ENCODE data around the gene OR2A5. TPM values are rescaled to one million over a fixed set of nuclear protein-coding genes. Genes with fewer than 3 reads are reported as not detected.

Gene OR2A5
- total and polyA plus RNA-seq, 4 donors: not detected

- TF ChIP-seq, protein P1, sequence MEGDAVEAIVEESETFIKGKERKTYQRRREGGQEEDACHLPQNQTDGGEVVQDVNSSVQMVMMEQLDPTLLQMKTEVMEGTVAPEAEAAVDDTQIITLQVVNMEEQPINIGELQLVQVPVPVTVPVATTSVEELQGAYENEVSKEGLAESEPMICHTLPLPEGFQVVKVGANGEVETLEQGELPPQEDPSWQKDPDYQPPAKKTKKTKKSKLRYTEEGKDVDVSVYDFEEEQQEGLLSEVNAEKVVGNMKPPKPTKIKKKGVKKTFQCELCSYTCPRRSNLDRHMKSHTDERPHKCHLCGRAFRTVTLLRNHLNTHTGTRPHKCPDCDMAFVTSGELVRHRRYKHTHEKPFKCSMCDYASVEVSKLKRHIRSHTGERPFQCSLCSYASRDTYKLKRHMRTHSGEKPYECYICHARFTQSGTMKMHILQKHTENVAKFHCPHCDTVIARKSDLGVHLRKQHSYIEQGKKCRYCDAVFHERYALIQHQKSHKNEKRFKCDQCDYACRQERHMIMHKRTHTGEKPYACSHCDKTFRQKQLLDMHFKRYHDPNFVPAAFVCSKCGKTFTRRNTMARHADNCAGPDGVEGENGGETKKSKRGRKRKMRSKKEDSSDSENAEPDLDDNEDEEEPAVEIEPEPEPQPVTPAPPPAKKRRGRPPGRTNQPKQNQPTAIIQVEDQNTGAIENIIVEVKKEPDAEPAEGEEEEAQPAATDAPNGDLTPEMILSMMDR (IDR thresholded peaks at IDR 0.05; ENCODE audit: control extremely low read depth, extremely low read depth): no peak
- no peak for DNase-seq
- Histone ChIP-seq H3K4me1 (ENCODE audit: control insufficient read depth in 5 of 5, insufficient read depth in 5 of 5, low read length in 5 of 5) (no peaks in the 10 kb centered on the region), H3K9me3 (ENCODE audit: control insufficient read depth in 4 of 4, insufficient read depth in 3 of 4, low read length in 3 of 4) (no peaks in the 10 kb centered on the region), H3K36me3 (ENCODE audit: control insufficient read depth in 4 of 4, insufficient read depth in 4 of 4, low read length in 4 of 4) (no peaks in the 10 kb centered on the region), H3K27ac (ENCODE audit: low read depth in 1 of 2, low read length in 1 of 2) (no peak overlapping the region), H3K27me3 (ENCODE audit: control insufficient read depth in 3 of 3, insufficient read depth in 3 of 3, low read length in 2 of 3) (peaks cover 0 to 12% (median 0%) of the 10 kb centered on the region in 3 donors), H3K9ac (ENCODE audit: insufficient read depth in 1 of 2, low read length in 2 of 2) (no peak overlapping the region), H3K4me3 (no peak overlapping the region)
- ATAC-seq (ENCODE audit: insufficient read depth, low FRiP score): no peak
- 94% methylated on average over 8 of the region's 8 CpGs for WGBS, 2 donors
Observed at GRCh38 chr7:144074374-144074773, 25.6 kb downstream of the OR2A5 start.

DNA sequence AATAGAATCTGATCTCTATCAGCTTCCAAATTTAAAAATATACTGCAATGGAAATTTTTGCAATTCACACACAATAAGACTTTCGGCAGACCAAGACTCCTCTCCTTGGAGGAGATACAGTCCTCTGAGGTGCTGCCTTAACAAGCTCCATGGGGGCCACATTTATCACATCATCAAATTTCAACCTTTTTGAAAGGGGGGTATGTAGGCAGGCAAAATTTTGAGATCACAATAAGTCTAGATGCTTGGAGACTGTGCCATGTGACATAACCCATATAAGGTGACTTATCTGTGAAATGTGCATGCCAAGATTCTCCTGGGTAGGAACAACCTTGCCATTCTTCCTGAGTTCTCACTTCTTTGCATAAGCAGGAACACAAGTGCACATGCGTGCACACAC is 37.2 kb downstream of the OR2A5 start, which contains the start of gene OR2A12:
Gene OR2A12 (plus strand): TSS at position 301 of the 400 bp plus-strand sequence. CDS start 8,830 bp downstream, outside the sequence.
- Histone ChIP-seq H3K4me3 (no peak within 1 kb of the TSS), H3K9me3 (ENCODE audit: control insufficient read depth in 4 of 4, insufficient read depth in 3 of 4, low read length in 3 of 4) (no peaks in the 10 kb centered on the region), H3K9ac (ENCODE audit: insufficient read depth in 1 of 2, low read length in 2 of 2) (no peak within 1 kb of the TSS), H3K4me1 (ENCODE audit: control insufficient read depth in 5 of 5, insufficient read depth in 5 of 5, low read length in 5 of 5) (peaks cover 0 to 3% (median 0%) of the 10 kb centered on the region in 5 donors), H3K27me3 (ENCODE audit: control insufficient read depth in 3 of 3, insufficient read depth in 3 of 3, low read length in 2 of 3) (peaks cover 0 to 35% (median 0%) of the 10 kb centered on the region in 3 donors), H3K27ac (ENCODE audit: low read depth in 1 of 2, low read length in 1 of 2) (no peak within 1 kb of the TSS), H3K36me3 (ENCODE audit: control insufficient read depth in 4 of 4, insufficient read depth in 4 of 4, low read length in 4 of 4) (no peaks in the 10 kb centered on the region)
- no peak for DNase-seq
- TF ChIP-seq, protein P1 (IDR thresholded peaks at IDR 0.05; ENCODE audit: control extremely low read depth, extremely low read depth): no peak
- ATAC-seq (ENCODE audit: insufficient read depth, low FRiP score): no peak
- WGBS, 2 donors: 87% methylated on average over 2 of the region's 2 CpGs

- no peak overlapping the region for H3K9ac ChIP-seq (ENCODE audit: insufficient read depth in 1 of 2, low read length in 2 of 2)
- TF ChIP-seq, protein P1 (IDR thresholded peaks at IDR 0.05; ENCODE audit: control extremely low read depth, extremely low read depth): no peak
- 72 to 79% methylated on average over 4 of the region's 4 CpGs for WGBS, 2 donors
Observed at GRCh38 chr7:144086730-144087129, 38.0 kb downstream of the OR2A5 start.

DNA sequence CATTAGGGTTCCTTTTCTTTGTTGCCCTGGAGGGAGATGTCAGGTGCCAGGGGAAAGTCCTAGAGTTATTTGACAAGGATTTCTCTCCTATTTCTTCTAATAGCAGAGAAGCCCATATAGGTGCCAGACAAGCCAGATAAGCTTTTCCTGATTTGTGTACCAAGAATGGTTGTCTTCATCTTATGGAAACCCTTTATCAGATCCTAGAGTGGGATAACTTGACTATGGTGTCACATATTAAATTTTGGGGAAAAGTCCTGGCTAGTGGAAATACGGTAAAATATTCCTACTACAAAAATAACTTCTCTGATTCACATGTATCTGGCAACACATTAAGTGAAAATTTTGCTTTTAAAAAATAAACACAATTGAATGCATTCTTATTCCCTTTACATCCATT is 38.5 kb downstream of the OR2A5 start:
- H3K4me3 ChIP-seq: no peak overlapping the region
- peaks cover 0 to 3% (median 0%) of the 10 kb centered on the region in 4 donors for H3K9me3 ChIP-seq (ENCODE audit: control insufficient read depth in 4 of 4, insufficient read depth in 3 of 4, low read length in 3 of 4)
- H3K27ac ChIP-seq (ENCODE audit: low read depth in 1 of 2, low read length in 1 of 2): no peak overlapping the region
- WGBS, 2 donors: 69 to 92% methylated on average over 1 of the region's 1 CpG
- TF ChIP-seq, protein P1 (IDR thresholded peaks at IDR 0.05; ENCODE audit: control extremely low read depth, extremely low read depth): no peak
- no peaks in the 10 kb centered on the region for H3K4me1 ChIP-seq (ENCODE audit: control insufficient read depth in 5 of 5, insufficient read depth in 5 of 5, low read length in 5 of 5)
- ATAC-seq (ENCODE audit: insufficient read depth, low FRiP score) (no peak), DNase-seq (no peak)
- peaks cover 0 to 33% (median 0%) of the 10 kb centered on the region in 3 donors for H3K27me3 ChIP-seq (ENCODE audit: control insufficient read depth in 3 of 3, insufficient read depth in 3 of 3, low read length in 2 of 3)
- H3K36me3 ChIP-seq (ENCODE audit: control insufficient read depth in 4 of 4, insufficient read depth in 4 of 4, low read length in 4 of 4): no peaks in the 10 kb centered on the region
- no peak overlapping the region for H3K9ac ChIP-seq (ENCODE audit: insufficient read depth in 1 of 2, low read length in 2 of 2)

More at GRCh38 chr7:144086730-144087129, 38.0 kb downstream of the OR2A5 start:
- Histone ChIP-seq H3K27ac (ENCODE audit: low read depth in 1 of 2, low read length in 1 of 2) (no peak overlapping the region), H3K9me3 (ENCODE audit: control insufficient read depth in 4 of 4, insufficient read depth in 3 of 4, low read length in 3 of 4) (no peaks in the 10 kb centered on the region), H3K4me1 (ENCODE audit: control insufficient read depth in 5 of 5, insufficient read depth in 5 of 5, low read length in 5 of 5) (peaks cover 0 to 2% (median 0%) of the 10 kb centered on the region in 5 donors), H3K27me3 (ENCODE audit: control insufficient read depth in 3 of 3, insufficient read depth in 3 of 3, low read length in 2 of 3) (peaks cover 0 to 34% (median 0%) of the 10 kb centered on the region in 3 donors), H3K4me3 (no peak overlapping the region), H3K36me3 (ENCODE audit: control insufficient read depth in 4 of 4, insufficient read depth in 4 of 4, low read length in 4 of 4) (no peaks in the 10 kb centered on the region)
- no peak for ATAC-seq (ENCODE audit: insufficient read depth, low FRiP score)
- DNase-seq: no peak
